Measurements from ENCODE around the gene APC. TPM values are rescaled to one million over a fixed set of nuclear protein-coding genes. Genes with fewer than 3 reads are reported as not detected.
A peak's percentile ranks its signal among the peaks of the same experiment; 100 is the strongest.
"Not testable (repeated sequence)": the region's sequence is repeated elsewhere in the genome, so short reads cannot be mapped to it uniquely, and the experiment has no call there.

APC gene
- total and polyA plus RNA-seq, 2 experiments from 2014 or later = 12.9 to 40.1 TPM

DNA sequence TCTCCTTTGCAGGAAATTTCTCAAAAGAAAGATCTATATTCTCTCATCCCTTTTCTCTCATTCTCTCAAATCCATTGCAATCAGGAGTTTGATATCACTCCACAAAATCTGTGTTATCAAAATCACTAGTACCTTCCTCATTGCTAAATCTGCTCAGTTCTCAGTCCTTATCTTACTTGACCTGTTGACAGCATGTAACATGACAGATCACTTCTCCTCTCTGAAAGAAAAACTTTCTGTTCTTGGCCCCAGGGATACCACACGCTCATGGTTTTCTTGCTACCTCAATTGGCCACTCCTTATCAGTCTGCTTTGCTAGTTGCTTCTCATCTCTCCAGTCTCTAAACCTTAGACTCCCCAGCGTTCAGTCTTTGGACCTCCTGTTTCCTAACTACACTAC, 145.5 kb downstream of the APC start:
- no peak for TF ChIP-seq CTCF (IDR thresholded peaks at IDR 0.05; ENCODE audit: low read depth, low read length)
- no peaks in the 10 kb centered on the region for H3K9me3 ChIP-seq (ENCODE audit: low read depth)
- no peak for DNase-seq (ENCODE audit: low read depth in 1 of 2, low spot score in 1 of 2)
- peaks cover 44% of the 10 kb centered on the region for H3K36me3 ChIP-seq
- no peaks in the 10 kb centered on the region for H3K27me3 ChIP-seq
- no peak overlapping the region for H3K4me3 ChIP-seq
- H3K4me1 ChIP-seq (ENCODE audit: low read depth) = peaks cover 14% of the 10 kb centered on the region
- H3K27ac ChIP-seq = no peak overlapping the region

DNA sequence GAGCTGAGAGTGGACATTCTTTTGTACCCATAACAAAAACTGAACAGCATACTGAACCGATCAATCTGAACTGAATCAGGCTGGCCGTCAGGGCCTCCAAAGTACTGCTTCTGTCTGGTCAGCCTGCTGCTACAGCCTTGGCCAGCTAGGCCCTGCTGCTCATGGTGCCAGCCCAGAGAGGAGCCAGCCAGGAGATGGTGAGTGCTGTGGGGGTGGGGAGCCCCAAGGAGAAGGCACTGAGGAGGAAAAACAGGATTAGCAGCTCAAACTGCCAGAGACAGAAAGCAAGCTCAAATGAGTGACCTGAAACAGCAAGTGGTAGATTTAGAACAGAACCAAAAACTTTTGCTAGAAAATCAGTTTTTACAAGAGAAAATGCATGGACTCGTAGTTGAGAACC, 147.3 kb downstream of the APC start:
- TF ChIP-seq CTCF (IDR thresholded peaks at IDR 0.05; ENCODE audit: low read depth, low read length) = no peak
- no peak overlapping the region for H3K27ac ChIP-seq
- peaks cover 14% of the 10 kb centered on the region for H3K4me1 ChIP-seq (ENCODE audit: low read depth)
- no peak overlapping the region for H3K4me3 ChIP-seq
- no peak for DNase-seq (ENCODE audit: low read depth in 1 of 2, low spot score in 1 of 2)
- H3K36me3 ChIP-seq = peaks cover 39% of the 10 kb centered on the region
- no peaks in the 10 kb centered on the region for H3K9me3 ChIP-seq (ENCODE audit: low read depth)
- no peaks in the 10 kb centered on the region for H3K27me3 ChIP-seq

- H3K4me3 ChIP-seq = no peak overlapping the region
- DNase-seq (ENCODE audit: low read depth in 1 of 2, low spot score in 1 of 2) = no peak
- no peaks in the 10 kb centered on the region for H3K9me3 ChIP-seq (ENCODE audit: low read depth)
- no peak overlapping the region for H3K27ac ChIP-seq
- H3K27me3 ChIP-seq = no peaks in the 10 kb centered on the region
- no peak for TF ChIP-seq CTCF (IDR thresholded peaks at IDR 0.05; ENCODE audit: low read depth, low read length)
- H3K36me3 ChIP-seq = peaks cover 39% of the 10 kb centered on the region
- peaks cover 14% of the 10 kb centered on the region for H3K4me1 ChIP-seq (ENCODE audit: low read depth)
Observed at GRCh38 chr5:112886975-112887374, 149.3 kb downstream of the APC start.

DNA sequence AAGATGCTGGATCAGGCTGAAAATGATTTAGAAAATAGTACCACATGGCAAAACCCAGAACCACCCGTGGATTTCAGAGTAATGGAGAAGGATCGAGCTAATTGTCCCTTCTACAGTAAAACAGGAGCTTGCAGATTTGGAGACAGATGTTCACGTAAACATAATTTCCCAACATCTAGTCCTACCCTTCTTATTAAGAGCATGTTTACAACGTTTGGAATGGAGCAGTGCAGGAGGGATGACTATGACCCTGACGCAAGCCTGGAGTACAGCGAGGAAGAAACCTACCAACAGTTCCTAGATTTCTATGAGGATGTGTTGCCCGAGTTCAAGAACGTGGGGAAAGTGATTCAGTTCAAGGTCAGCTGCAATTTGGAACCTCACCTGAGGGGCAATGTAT, 154.4 kb downstream of the APC start:
- H3K4me3 ChIP-seq; H3K9me3 ChIP-seq (ENCODE audit: low read depth); H3K27me3 ChIP-seq; H3K4me1 ChIP-seq (ENCODE audit: low read depth); DNase-seq (ENCODE audit: low read depth in 1 of 2, low spot score in 1 of 2); H3K27ac ChIP-seq: not testable (repeated sequence)
- H3K36me3 ChIP-seq = peaks cover 13% of the 10 kb centered on the region

- no peak for TF ChIP-seq CTCF (IDR thresholded peaks at IDR 0.05; ENCODE audit: low read depth, low read length)
- H3K27me3 ChIP-seq = no peaks in the 10 kb centered on the region
- H3K36me3 ChIP-seq = peaks cover 6% of the 10 kb centered on the region
- no peak for DNase-seq (ENCODE audit: low read depth in 1 of 2, low spot score in 1 of 2)
- no peaks in the 10 kb centered on the region for H3K9me3 ChIP-seq (ENCODE audit: low read depth)
- H3K4me3 ChIP-seq = no peak overlapping the region
- H3K27ac ChIP-seq = no peak overlapping the region
- H3K4me1 ChIP-seq (ENCODE audit: low read depth) = peaks cover 9% of the 10 kb centered on the region
Observed at GRCh38 chr5:112892776-112893175, 155.1 kb downstream of the APC start.

DNA sequence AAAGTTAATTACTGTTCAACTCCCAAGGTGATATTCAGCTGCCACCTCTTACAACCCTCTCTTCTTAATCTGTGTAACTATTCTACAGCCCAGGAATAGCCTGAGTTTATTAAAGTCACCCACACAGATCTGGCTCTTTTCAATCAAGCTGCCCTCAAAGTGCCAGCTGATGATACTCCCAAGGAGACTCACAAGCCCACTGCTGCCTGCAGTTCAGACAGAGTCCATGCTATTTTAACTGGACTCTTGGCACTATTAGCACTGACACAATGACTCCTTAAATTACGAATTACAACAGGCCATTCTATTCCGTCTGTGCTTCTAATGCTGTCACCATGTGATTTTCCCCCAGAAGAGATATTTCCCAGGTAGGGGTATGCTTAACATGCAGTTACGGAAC, 158.0 kb downstream of the APC start:
- Histone ChIP-seq H3K4me3 (no peak overlapping the region), H3K9me3 (ENCODE audit: low read depth) (no peaks in the 10 kb centered on the region), H3K27ac (peak overlapping the region; percentile 27), H3K4me1 (ENCODE audit: low read depth) (peaks cover 9% of the 10 kb centered on the region), H3K27me3 (no peaks in the 10 kb centered on the region), H3K36me3 (peaks cover 14% of the 10 kb centered on the region)
- no peak for TF ChIP-seq CTCF (IDR thresholded peaks at IDR 0.05; ENCODE audit: low read depth, low read length)
- no peak for DNase-seq (ENCODE audit: low read depth in 1 of 2, low spot score in 1 of 2)

Other genes with a start within 250 kb of the APC start
- 69.1 and 98.2 TPM in 2 replicates for gene SRP19, start 123.4 kb downstream of the APC start, total RNA-seq
- gene SRP19, start 123.4 kb downstream of the APC start, polyA plus RNA-seq = 105 and 130 TPM in 2 replicates
- 27.0 and 30.4 TPM in 2 replicates for gene REEP5, start 184.3 kb downstream of the APC start, total RNA-seq
- 138 TPM in 2 replicates for gene REEP5, start 184.3 kb downstream of the APC start, polyA plus RNA-seq
- 20.7 and 23.9 TPM in 2 replicates for gene DCP2, start 238.9 kb downstream of the APC start, total RNA-seq
- 17.6 and 19.9 TPM in 2 replicates for gene DCP2, start 238.9 kb downstream of the APC start, polyA plus RNA-seq